GM21737 (cell line): ENCODE data around the gene COPG1.

Experiments used
- ATAC-seq: cut with Tn5 transposase; IDR thresholded peaks from one replicate; pipeline ENCODE4 v1.9.1; 2021; ENCODE audit warnings: mild to moderate bottlenecking, moderate library complexity; ENCODE audit not compliant: unreplicated experiment

The COPG1 gene

DNA sequence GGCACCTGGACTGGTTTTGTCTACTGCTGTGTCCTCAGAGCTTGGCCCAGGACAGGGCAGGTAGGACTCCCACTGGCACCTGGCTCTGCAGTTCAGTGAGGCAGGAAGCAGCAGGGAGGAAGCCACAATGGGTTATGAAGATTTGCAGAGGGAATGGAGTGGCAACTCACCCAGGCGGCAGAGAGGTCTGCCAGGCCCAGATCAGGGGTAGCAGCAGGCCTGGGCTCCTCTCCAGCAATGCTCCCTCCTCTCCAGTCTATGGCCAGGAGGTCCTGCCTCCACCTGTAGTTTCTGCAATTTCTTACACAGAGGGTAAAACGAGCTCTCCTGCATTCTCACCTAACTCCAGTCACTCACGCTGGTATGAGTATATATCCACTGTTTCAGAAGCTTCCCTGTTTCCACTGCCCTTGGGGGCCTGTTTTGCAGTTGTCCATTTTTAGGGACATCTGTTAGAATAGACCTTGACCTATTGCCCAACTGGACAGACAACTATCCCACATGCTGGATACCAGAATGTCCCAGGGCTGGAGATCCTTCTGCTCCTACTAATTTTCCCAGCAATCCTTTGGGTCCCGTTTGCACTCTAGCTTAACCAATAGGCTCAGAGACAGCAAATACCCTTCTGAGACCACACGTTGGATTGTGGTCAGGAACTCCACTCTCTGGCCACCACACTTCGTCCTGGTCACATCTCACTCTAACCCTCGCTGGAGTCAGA, 64.4 kb downstream of the COPG1 start:
- no peak for ATAC-seq

- ATAC-seq = peak; percentile 31
Observed at GRCh38 chr3:129314386-129315222, 65.2 kb downstream of the COPG1 start.

DNA sequence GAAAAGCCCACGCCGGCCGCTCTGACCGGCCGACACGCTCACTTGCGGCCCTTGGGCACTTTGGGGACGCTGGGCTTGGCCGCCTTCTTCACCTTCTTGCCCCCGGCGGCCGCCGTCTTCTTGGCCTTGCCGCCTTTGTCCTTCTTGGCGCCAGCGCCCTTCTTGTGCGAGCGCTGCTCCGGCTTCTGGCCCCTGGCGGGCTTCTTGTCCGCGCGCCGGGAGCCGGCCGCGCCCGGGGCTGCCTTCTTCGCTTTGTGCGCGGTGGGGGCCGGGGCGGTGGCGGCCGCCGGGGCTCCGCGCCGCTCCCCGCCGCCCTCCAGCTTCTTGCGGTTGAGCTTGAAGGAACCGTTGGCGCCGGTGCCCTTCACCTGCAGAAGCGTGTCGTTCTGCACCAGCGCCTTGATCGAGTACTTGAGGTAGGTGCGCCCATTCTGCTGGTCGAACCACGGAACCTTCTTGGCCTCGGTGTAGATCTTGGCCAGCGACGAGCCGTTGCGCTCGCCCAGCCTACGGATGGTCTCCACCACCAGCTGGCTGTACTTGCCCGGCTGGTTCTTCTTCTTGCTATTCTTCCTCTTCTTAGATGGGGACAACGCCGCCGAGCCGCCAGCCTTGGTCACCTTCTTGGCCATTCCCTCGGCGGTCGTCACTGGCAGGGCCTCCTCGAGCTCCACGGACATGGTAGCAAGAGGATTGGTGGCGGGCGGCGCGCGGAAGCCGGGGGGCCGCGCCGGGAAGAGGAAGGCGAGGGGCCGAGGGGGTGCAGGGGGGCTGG, 66.0 kb downstream of the COPG1 start:
- ATAC-seq = no peak

- no peak for ATAC-seq
Observed at GRCh38 chr3:129315998-129316247, 66.5 kb downstream of the COPG1 start.

DNA sequence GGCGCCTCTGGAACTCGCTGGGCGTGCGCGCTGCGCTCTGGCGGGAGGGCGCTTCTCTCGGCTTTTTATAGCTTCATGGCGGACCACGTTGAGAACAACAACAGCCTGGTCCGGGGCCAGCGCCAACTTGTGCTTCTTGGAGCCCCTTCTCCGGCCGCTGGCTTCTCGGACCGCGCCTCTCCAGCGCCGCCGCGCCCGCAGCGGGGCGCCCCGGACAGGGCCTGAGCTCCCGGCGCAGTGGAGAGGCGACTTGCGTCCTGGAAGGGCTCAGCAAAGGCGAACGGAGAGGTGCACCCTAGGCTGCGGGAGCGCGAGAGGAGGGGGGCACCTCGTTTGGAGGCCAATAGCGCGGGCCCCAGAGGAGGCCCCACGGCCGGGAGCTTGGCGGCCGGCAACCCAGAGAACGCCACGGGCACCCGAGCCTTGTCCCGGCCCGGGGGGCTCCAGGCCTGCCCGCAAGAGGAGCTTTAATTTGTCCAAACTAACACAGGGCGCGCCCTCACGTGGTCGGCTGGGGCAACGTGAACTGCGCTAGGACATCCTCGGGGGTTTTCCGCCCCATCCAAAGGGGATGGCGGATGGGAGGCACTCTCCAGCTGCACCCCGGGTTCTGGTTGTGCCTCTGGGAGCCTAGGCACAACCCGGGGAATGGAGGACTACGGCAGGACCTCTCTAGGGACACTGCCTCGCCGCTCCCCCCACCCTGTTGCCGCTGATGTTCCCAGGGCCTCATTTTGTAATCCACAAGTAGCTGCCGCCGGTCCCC, 67.0 kb downstream of the COPG1 start:
- peak; percentile 46 for ATAC-seq

GRCh38 chr3:129317014-129317771, 67.8 kb downstream of the COPG1 start:
- no peak for ATAC-seq

DNA sequence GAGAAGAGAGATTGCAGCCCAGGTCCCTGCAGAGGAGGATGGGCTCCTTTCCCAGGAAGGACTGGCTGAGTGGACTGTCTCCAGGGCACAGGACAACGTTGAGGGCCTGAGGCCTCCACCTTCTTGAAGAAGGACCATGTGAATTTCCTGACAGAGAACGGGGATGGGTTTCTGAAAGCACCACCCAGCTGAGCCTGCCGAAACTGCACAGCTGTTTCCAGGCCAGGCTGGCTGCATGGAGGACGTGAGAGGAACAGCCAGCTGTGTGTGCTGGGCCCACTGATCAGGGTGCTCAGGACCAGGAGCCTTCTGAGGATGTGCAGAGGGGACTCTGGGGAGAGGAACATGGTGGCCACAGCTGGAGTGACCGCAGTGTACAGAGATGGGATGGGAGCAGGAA, 68.4 kb downstream of the COPG1 start:
- ATAC-seq = no peak

DNA sequence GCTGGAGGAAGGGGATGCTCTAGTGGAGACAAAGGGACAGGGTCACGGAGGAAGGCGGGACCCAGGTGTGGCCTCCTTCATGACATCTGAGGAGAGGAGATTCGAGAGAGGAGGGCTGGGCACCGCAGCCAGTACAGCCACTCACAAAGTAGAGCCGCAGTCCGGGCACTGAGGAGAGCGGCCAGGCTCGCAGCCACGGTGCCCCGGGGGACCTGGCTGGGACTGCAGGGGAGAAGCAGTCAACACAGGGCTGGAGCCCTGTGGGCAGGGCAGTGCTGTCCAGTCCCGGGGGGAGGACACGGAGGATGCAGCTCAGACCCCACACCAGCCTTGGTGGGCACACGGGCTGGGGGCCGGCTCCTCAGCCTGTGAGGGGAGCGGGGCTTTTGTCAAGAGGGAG, 69.5 kb downstream of the COPG1 start:
- ATAC-seq = no peak

DNA sequence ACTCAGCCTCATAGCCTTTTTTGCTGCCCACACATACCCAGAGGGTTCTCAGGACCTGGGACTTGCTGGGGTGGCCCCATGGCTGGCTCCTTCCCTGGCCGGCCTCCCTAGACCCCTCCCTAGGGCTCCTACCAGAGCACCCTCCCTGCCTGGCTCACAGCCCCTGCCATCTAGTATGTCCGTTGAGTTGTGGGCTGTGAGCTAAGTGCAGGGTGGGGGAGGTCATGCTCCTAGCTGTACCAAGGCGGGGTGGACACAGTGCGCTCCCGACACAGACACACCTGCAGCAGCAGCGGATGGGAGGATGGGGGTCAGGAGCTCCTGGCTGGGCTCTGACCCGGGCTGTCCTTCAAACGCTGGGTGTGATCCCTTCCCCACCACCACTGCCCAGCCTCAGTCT, 70.9 kb downstream of the COPG1 start:
- ATAC-seq = no peak

- no peak for ATAC-seq
Observed at GRCh38 chr3:129320825-129321487, 71.5 kb downstream of the COPG1 start.

DNA sequence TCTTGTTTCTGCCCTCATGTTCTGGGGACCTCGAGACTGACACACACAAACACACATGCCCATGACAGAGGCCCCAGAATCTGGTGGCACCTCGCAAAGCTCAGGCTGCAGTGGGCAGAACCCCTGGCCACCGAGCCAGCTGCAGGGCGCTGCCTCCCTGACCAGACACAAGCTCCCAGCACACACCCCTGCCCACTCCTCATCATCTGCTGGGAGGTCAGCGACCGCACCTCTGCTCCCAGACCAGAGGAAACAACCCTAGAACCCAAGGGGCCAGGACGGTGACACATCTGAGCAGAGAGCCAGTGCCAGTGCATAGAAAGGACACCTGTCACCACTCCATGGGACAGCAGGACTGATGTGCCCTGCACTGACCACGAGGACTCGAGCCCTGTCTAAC, 72.5 kb downstream of the COPG1 start:
- no peak for ATAC-seq

DNA sequence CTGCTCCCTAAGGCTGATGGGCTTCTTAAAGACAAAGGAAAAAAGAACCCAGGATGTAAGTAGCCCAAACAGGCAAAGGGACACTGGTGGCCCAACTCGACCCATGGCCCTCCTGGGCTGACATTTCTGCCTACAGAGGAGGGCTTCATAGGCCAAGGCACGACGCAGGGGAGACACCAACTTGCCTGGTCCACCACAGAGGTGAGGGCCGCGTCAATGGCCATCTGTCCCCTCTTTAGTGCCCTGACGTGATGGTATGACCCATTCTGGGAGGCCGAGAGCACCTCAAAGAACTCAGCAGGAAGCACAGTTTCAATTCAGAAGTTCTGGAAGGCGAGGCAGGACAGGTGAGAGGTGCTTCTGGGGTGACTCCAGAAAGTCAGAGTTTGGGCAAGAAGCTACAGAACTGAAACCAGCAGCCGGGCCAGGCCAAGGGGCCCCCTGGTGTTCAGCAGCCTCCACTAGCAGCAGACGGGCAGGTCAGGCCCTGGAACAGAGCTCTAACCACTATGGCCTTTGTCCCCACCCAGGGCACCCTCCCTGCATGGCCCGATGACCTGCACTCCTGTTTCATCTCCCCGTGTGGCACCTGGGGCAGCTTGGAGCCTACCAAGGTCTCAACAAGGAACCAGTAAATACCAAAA, 74.4 kb downstream of the COPG1 start:
- ATAC-seq = no peak

DNA sequence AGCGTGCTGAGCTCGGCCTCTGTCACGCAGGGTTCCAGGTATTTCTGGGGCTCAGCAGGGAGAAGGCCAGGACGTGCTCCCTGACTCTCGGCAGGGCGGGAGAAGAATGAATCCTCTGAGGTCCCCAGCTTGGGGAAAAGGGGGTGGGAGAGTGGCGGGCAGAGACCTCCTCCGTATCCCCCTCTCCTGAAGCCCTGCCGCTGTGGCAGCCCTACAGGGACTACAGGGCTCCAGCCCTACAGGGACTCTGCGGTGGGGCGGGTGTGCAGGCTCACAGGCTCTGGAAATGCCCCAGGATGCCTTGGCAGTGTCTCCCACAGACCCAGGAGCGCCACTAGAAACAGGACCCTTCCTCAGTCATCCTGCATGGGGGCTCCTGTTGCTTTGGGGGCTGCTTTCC, 75.4 kb downstream of the COPG1 start:
- no peak for ATAC-seq

DNA sequence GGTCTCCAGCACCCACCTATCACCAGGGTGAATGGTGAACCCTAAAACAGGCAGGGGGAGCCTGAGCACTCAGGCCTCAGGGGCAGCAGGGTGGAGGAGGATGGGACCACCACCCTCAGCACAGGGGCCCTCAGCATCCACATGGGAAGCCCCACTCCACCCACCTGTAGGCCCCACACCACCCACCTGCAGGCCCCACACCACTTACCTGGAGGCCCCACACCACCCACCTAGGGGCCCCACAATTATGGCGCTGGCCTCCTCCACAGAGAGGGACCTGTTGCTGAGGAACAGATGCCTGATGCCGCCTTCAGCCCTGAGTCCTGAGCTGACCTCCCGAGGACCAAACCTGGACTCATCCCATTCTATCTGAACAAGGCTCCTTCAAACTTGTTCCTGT, 76.0 kb downstream of the COPG1 start:
- no peak for ATAC-seq

DNA sequence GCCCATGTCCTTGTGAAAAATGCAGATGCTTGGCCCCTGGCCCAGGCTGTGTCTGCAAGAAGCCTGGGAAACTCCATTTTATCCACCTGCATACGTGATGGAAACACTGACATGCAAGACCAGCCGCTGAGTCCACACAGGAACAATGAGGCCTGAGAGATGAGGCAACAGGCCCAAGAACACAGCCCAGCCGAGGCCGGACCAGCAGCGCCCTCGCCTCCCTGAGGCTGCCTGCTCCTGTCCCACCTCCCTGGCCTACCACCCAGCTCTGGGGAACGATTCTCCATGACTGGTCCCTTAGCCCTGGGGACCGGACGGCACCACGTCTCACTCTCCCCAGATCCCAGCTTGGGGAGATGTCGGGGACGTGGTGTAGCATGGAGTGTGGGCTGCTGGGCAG, 76.7 kb downstream of the COPG1 start:
- ATAC-seq = no peak

DNA sequence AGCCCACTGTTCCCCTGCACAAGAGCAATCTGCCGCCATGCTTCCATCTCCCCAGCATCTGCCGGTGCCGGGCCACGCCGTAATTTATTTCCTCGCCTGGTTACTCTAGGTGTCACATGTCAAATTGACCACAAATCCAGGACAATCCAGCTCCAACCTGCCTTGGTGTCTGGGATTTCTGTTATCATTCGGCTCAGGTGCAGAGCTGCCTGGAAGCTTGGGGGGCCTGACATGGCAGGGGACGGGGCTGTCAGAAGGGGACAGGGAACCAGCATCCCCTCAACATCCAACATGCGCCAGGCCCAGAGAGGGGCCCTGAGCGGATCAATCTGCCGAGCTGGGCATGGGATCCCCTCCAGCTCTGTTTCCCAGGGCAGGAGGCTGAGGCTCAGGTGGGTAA, 77.2 kb downstream of the COPG1 start:
- ATAC-seq = no peak
